Kidney glomerular epithelial cell (primary cell): ENCODE results near the gene RERE.

Experiments used
- DNase-seq: peaks from one replicate; lab custom pipeline; 2025; lab: John Stamatoyannopoulos, UW

The RERE gene

GRCh38 chr1:8329858-8330257 lies 487.6 kb downstream of the RERE start:
- no peak for DNase-seq

GRCh38 chr1:8329439-8329838 lies 488.0 kb downstream of the RERE start:
- DNase-seq: no peak

- no peak for DNase-seq
Observed at GRCh38 chr1:8328271-8328670, 489.2 kb downstream of the RERE start.

DNA sequence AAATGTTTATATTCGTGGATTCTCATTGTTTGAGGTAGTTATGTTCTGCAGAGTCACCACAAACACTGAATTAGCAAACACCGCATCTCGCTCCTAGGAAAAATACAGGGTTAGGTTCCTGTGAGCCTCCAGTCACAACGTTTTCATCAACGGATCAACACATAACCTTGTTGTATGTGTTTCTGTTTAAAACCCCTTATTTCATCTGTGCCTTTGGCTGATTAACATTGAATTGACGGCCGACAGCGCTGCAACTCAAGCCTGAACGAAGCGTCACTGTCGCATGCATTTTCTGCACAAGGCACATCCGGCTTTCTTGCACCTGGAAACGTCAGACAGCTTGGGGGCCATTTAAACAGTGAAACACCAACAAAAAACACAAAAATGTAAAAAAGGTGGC lies 491.2 kb downstream of the RERE start:
- DNase-seq: no peak

DNA sequence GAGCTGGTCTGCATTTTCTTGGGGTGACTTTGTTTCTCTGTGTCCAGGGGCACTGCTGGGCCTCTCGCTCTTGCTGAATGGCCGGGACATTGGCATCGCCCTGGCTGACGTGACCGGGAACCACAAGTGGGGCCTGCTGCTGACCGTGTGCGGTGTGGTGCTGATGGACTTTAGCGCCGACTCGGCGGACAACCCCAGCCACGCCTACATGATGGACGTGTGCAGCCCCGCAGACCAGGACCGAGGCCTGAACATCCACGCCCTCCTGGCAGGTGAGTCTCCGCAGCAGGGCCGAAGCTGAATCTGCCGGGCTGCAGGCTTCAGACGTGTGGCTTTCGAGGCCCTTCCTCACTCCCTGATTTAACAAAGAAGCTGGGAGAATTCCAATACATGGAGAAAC lies 491.7 kb downstream of the RERE start:
- DNase-seq: no peak

GRCh38 chr1:8324176-8324810 lies 493.1 kb downstream of the RERE start:
- DNase-seq: no peak

DNA sequence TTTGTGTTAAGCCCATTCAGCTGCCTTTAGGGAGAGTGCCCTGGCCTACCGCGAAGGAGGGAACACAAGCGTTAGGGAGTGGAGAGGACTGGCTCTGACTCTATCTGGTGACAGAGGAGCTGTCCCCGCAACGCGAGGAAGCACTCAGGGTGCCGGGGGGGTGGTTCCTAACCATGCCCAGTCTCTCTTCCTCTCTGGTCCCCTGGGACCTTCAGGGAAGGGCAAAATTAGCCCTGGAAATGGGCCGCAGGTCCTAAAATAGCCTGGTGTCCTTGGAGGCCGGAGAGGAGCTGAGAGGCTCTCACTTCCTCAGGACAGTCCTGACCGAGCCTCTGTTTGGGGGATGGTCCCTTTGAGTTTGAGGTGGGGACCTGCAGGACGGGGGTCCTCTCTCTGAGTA lies 493.7 kb downstream of the RERE start:
- no peak for DNase-seq

DNA sequence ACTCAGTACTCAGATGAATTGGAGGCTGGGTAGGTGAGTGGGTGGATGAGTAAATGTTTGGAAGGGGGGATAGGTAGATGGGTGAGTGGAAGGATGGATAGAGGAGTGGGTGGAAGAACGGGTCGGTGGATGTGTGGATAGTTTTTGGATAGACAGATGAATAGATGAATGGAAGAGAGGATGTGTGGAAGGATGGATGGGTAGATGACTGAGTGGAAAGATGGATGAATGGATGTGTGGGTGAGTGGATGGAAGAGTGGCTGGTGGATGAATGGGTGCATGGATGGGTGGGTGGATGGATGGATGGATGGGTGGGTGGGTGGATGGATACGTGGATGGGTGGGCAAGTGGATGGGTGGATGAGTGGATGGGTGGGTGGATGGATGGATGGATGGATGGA lies 495.8 kb downstream of the RERE start:
- no peak for DNase-seq

- DNase-seq: no peak
Observed at GRCh38 chr1:8318436-8318835, 499.0 kb downstream of the RERE start.

- peak; percentile 17 for DNase-seq
Observed at GRCh38 chr1:8317647-8318381, 499.6 kb downstream of the RERE start, which contains the start of gene SLC45A1. TSS of gene SLC45A1 (plus strand) at chr1:8318114. CDS start at chr1:8324330, 6,216 bp downstream.

- no peak for DNase-seq
Observed at GRCh38 chr1:8315573-8316475, 501.6 kb downstream of the RERE start.

DNA sequence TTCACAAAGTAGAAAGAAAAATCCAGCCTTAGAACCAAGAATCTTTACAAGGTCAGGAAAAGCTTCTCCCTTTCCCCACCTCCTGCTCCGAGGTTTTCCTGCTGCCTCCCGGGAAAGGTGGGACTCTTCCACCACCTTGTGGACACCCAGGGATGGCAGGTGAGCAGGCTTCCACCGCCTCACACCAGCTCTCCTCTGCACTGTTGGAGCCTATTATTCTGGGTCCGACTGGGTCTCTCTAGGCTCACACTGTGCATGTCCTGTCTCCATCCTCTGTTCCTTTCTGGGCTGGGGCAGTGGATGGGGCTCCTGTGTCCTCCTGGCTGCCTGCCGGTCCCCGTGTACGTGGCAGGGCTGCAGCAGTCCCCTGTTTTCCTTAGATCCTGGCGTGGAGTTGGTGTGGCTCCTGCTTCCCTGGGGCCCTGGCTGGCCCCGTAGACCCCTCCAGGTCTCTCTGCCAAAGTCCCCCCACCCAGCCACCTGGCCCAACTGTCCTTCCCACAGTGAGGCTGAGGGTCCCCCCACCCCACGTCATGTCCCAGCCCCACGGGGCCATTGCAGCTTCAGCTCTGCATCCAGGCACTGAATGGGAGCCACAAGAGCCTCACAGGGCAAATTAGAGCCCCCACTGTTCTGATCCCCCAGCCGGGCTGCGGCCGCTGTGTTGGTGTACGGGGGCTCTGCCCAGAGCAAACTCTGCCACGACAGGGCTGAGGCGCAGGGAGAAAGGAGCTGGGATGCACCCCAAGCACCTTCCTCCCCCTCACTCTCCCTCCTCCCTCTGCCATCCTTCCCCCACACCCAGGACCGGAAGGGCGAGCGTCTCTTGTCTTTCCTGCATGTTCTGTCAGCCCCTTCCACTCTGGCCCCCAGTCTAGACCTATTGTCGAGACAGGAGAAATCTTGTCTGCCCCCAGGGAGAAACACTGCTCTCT lies 502.8 kb downstream of the RERE start:
- peak; percentile 73 for DNase-seq

- DNase-seq: no peak
Observed at GRCh38 chr1:8313231-8313630, 504.2 kb downstream of the RERE start.

- no peak for DNase-seq
Observed at GRCh38 chr1:8312235-8313218, 504.9 kb downstream of the RERE start.

GRCh38 chr1:8311068-8311718 lies 506.2 kb downstream of the RERE start:
- DNase-seq: no peak

- no peak for DNase-seq
Observed at GRCh38 chr1:8307628-8308027, 509.8 kb downstream of the RERE start.

GRCh38 chr1:8303876-8304275 lies 513.6 kb downstream of the RERE start:
- DNase-seq: no peak

- DNase-seq: no peak
Observed at GRCh38 chr1:8303141-8303540, 514.3 kb downstream of the RERE start.
